GM12874 (cell line): ENCODE data around the gene TCF7.

Source experiments
- TF ChIP-seq, protein P1 (sequence below): IDR thresholded peaks from 2 replicates; pipeline ENCODE4 v1.5.1; 2011; ENCODE audit warnings: low read depth, mild to moderate bottlenecking, control low read depth, low read length, moderate library complexity; ENCODE audit not compliant: insufficient read depth

TCF7 gene

DNA sequence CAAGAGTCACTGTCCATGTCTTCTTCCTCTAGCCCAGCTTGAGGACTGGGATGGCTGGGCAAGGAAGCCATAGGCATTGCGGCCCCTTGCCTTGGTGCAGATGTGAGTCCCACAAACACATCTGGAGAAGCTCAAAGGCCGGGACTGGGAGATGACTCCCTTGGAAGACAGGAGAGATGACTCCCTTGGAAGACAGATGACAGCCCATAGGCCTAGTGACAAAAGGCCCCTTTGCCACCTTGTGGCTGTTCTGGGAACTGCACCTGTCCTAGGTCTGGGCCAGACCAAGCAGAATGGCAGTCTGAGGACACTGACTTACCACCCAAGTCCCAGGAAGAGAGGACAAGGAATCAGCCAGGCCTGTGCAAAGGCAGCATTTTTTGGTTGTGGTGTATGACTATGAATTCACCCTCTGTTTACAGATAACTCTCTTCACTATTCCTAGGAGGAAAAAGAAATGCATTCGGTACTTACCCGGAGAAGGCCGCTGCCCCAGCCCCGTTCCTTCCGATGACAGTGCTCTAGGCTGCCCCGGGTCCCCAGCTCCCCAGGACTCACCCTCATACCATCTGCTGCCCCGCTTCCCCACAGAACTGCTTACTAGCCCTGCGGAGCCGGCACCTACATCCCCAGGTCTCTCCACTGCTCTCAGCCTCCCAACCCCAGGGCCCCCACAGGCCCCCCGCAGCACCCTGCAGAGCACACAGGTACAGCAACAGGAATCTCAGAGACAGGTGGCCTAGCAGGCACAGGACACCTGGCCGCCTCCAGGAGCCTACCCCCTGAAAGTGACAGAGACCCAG, 31.5 kb downstream of the TCF7 start:
- TF ChIP-seq, protein P1, sequence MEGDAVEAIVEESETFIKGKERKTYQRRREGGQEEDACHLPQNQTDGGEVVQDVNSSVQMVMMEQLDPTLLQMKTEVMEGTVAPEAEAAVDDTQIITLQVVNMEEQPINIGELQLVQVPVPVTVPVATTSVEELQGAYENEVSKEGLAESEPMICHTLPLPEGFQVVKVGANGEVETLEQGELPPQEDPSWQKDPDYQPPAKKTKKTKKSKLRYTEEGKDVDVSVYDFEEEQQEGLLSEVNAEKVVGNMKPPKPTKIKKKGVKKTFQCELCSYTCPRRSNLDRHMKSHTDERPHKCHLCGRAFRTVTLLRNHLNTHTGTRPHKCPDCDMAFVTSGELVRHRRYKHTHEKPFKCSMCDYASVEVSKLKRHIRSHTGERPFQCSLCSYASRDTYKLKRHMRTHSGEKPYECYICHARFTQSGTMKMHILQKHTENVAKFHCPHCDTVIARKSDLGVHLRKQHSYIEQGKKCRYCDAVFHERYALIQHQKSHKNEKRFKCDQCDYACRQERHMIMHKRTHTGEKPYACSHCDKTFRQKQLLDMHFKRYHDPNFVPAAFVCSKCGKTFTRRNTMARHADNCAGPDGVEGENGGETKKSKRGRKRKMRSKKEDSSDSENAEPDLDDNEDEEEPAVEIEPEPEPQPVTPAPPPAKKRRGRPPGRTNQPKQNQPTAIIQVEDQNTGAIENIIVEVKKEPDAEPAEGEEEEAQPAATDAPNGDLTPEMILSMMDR, result peak; percentile 96

DNA sequence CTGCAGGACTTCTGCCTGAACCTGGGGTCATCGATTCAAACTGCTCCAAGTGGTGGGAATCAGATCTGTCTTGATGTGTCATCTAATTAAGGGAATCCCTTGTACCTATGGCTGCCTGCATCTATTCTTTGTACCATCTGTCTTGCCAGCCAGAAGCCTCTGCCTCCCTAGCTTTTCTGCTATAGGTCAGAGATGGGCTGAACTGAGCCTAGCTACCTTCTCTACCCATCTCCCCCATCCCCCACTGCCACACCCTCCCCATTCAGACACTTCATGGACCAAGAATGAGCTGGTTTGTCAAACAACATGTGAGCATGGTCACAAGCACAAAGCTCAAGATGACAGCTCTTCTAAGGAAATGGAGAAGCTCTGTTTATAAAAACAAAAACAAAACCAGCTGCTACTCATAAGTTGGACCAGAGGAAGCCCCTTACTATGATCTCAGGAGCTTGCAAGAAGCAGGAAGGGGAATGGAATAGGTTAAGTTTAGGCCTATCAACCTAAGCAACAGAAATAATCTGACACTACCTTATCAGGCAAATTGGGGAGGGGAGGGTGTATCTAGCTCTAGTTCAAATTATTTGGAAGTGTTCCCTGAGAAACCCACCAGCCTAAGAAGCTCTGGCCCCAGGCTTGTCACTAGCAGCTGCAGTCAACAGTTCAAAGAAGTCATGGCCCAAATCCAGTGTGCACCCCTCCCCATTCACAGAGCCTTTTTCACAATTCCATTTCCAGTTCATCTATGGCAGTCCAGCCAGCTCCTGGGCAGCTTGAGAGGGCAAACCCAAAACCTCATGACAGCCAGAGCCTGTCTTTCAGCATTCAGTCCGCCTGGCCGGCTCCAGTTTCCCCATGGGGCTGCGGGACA, 32.4 kb downstream of the TCF7 start:
- TF ChIP-seq, protein P1, result no peak

GRCh38 chr5:134148316-134148715, 33.8 kb downstream of the TCF7 start:
- TF ChIP-seq, protein P1, result no peak

DNA sequence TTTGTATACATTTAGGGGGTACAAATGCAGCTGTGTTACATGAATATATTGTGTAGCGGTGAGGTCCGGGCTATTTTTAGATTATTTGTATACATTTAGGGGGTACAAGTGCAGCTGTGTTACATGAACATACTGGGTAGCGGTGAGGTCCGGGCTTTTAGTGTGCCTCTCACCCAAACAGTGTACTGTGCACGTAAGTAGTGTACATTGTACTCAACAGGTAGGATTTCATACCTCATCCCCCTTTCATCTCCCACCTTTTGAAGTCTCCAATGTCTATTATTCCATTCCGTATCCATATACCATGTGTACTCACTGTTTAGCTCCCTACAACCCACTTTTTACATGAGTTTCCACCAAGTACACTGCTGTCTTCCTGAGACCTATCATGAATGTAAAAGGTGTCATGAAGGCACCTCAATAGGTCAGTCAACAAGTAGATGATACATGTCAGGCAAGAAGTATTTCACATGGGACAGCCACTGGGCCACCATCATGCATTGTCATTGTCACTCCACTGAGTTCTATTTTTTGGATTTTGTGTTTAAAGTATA, 34.6 kb downstream of the TCF7 start:
- TF ChIP-seq, protein P1, result no peak

DNA sequence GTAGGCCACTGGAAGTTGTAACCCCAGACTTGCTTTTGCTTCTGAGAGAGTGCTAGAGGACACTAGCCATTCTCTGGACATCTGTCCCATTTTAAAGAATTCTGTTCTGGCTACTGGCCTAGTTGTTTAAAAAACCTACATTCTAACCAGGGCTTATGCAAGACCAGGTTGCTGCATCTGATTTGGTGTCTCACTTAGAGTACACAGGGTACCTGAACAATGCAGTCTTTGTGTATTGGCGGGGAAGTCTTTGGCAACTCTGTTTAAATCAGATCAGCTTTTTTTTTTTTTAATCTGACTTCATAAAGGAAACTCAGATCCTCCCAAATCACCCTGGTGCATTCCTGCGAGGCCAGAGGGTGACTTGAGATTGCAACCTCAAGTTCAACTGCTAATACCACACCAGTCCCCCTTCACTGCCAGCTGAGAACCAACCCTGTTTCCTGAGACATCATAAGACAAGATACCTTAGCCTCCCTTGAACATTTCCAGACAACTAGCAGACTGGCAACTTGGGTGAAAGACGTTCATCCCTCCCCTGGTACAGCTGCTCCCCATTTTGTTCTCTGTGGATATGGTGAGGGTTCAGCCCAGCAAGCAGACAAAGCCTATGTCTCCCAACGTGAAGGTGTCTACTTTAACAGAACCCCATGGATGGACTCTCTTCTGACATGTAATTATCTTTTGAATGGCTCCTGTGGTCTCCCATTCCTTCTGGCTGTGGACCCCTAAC, 35.3 kb downstream of the TCF7 start:
- TF ChIP-seq, protein P1, result no peak

DNA sequence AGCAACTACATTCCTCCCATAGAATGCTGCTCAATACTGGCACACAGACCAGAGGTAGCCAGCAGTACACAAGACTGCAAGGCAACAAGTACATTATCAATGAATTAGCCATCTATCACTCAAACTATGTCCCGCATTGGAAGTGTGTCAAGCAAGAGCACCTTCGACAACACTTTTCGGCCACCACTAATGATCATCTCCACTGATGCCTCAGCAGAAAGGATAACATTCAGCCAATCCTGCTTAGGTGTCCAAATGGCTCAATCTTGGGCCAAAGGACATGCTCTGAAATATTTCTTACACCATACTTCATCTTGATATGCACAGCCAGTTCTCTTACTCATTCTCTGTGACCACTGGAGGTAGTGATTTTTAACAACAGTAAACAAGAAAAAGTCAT, 37.2 kb downstream of the TCF7 start:
- TF ChIP-seq, protein P1, result no peak
